SK-N-SH (cell line): ENCODE results near the gene SELPLG. TPM values are rescaled to one million over a fixed set of nuclear protein-coding genes. Genes with fewer than 3 reads are reported as not detected.

Experiments
- CTCF ChIA-PET: fragments of 300-600, 350-600 bp; formaldehyde crosslinking; extraction: SDS; loops from one replicate; lab custom pipeline; 2021; lab: Yijun Ruan, JAX
- POLR2A ChIA-PET: fragments of 350-600 bp; sonication (Branson Sonifier 250); formaldehyde crosslinking; extraction: SDS; loops from one replicate; lab custom pipeline; 2020; ENCODE audit warnings: antibody characterized with exemption, inconsistent platforms; lab: Yijun Ruan, JAX
- DNase-seq: peaks from one replicate; pipeline ENCODE4 v3.0.0; 2012
- H2AFZ ChIP-seq: fragments of 200-600 bp; sonication (generic); 2 replicates; pipeline ENCODE4 v1.8.1; 2016; ENCODE audit warnings: antibody characterized with exemption, mild to moderate bottlenecking, low read depth
- H3F3A ChIP-seq: fragments of 200-600 bp; sonication (generic); replicated peaks from 2 replicates; pipeline ENCODE3; 2016; ENCODE audit warnings: antibody characterized with exemption, mild to moderate bottlenecking; ENCODE audit not compliant: insufficient read depth
- H3K27ac ChIP-seq, 2 experiments: fragments of 200-500 bp in 1 of 2; fragments of 200-600 bp in 1 of 2; sonication (Bioruptor generic) in 1 of 2; sonication (generic), shearing (Covaris generic) in 1 of 2; 2 replicates each; pipeline versions ENCODE4 v1.5.1 to v1.6.1; 2014 to 2016; ENCODE audit warnings: low read depth in 2 of 2, inconsistent platforms in 1 of 2, low read length in 1 of 2, mild to moderate bottlenecking in 1 of 2, mixed read lengths in 1 of 2
- H3K27me3 ChIP-seq: fragments of 200-600 bp; sonication (generic), shearing (Covaris generic); 2 replicates; pipeline ENCODE4 v1.6.1; 2016; ENCODE audit warnings: mixed run types; ENCODE audit not compliant: insufficient read depth
- H3K36me3 ChIP-seq, 2 experiments: fragments of 200-500 bp in 1 of 2; fragments of 200-600 bp in 1 of 2; sonication (Bioruptor generic) in 1 of 2; sonication (generic) in 1 of 2; replicated peaks in 1 of 2; 2 replicates each; pipeline versions ENCODE3 to v1.5.1; 2014 to 2016; ENCODE audit warnings: low read length in 1 of 2, mild to moderate bottlenecking in 1 of 2; ENCODE audit not compliant: insufficient read depth in 2 of 2, control insufficient read depth in 1 of 2
- H3K4me1 ChIP-seq, 2 experiments: fragments of 200-500 bp in 1 of 2; fragments of 200-600 bp in 1 of 2; sonication (Bioruptor generic) in 1 of 2; sonication (generic), shearing (Covaris generic) in 1 of 2; 2 replicates each; pipeline versions ENCODE4 v1.5.1 to v1.6.1; 2014 to 2016; ENCODE audit warnings: low read depth in 1 of 2, low read length in 1 of 2, mixed run types in 1 of 2; ENCODE audit not compliant: insufficient read depth in 2 of 2, control insufficient read depth in 1 of 2
- H3K4me2 ChIP-seq: fragments of 200-600 bp; sonication (generic), shearing (Covaris generic); 2 replicates; pipeline ENCODE4 v1.6.1; 2017; ENCODE audit warnings: mixed run types
- H3K4me3 ChIP-seq, 2 experiments: fragments of 200-500 bp in 1 of 2; fragments of 200-600 bp in 1 of 2; sonication (Bioruptor generic) in 1 of 2; sonication (generic), shearing (Covaris generic) in 1 of 2; 2 replicates each; pipeline versions ENCODE4 v1.5.1 to v1.8.1; 2014 to 2016; ENCODE audit warnings: low read depth in 2 of 2, inconsistent platforms in 1 of 2, low read length in 1 of 2, mild to moderate bottlenecking in 1 of 2, mixed read lengths in 1 of 2, moderate library complexity in 1 of 2
- H3K79me2 ChIP-seq: fragments of 200-600 bp; sonication (generic); 2 replicates; pipeline ENCODE4 v1.8.1; 2017; ENCODE audit warnings: mild to moderate bottlenecking; ENCODE audit not compliant: insufficient read depth
- H3K9ac ChIP-seq: fragments of 200-600 bp; sonication (generic); 2 replicates; pipeline ENCODE4 v1.6.1; 2017; ENCODE audit warnings: mixed run types
- H3K9me2 ChIP-seq: fragments of 200-600 bp; sonication (generic); 2 replicates; pipeline ENCODE4 v1.6.1; 2017; ENCODE audit warnings: mixed run types
- H3K9me3 ChIP-seq: fragments of 200-600 bp; sonication (generic); 2 replicates; pipeline ENCODE4 v1.6.1; 2017; ENCODE audit warnings: mixed run types, mild to moderate bottlenecking, moderate library complexity
- H4K20me1 ChIP-seq: fragments of 200-600 bp; sonication (generic); 2 replicates; pipeline ENCODE4 v1.6.1; 2017; ENCODE audit warnings: mild to moderate bottlenecking, mixed run types; ENCODE audit not compliant: insufficient read depth
- CTCF ChIP-seq: fragments of 200-600 bp; sonication (generic); IDR thresholded peaks from 2 replicates; pipeline ENCODE4 v1.6.1; 2017; ENCODE audit warnings: antibody characterized with exemption, mild to moderate bottlenecking, moderate library complexity
- ELF1 ChIP-seq: IDR thresholded peaks from 2 replicates; pipeline ENCODE4 v1.4.0; 2012
- MEF2A ChIP-seq: IDR thresholded peaks from 2 replicates; pipeline ENCODE4 v1.4.0; 2012; ENCODE audit warnings: low read depth, borderline replicate concordance
- NRF1 ChIP-seq: IDR thresholded peaks from 2 replicates; pipeline ENCODE4 v1.6.1; 2012; ENCODE audit warnings: low read depth, mild to moderate bottlenecking, low read length
- PBX3 ChIP-seq: IDR thresholded peaks from 2 replicates; pipeline ENCODE4; 2012
- RAD21 ChIP-seq: IDR thresholded peaks from 2 replicates; pipeline ENCODE4 v1.6.1; 2012; ENCODE audit warnings: mild to moderate bottlenecking, low read length
- REST ChIP-seq: IDR thresholded peaks from 2 replicates; pipeline ENCODE4 v1.6.1; 2012; ENCODE audit warnings: mild to moderate bottlenecking, low read depth, low read length, moderate library complexity
- TCF12 ChIP-seq: IDR thresholded peaks from 2 replicates; pipeline ENCODE4 v1.4.0; 2012
- USF1 ChIP-seq: IDR thresholded peaks from 2 replicates; pipeline ENCODE4 v1.4.0; 2012; ENCODE audit warnings: low read depth, borderline replicate concordance
- WGBS: methylation state at CpG from one replicate; pipeline ENCODE4 v1.1.6; 2017; ENCODE audit warnings: low lambda C conversion rate; 5-methylcytosine and 5-hydroxymethylcytosine counted together
- polyA plus RNA-seq, 3 experiments: library from polyadenylated mRNA; depleted of rRNA; stranded (reverse); fragments of >200 nt; gene quantifications; 2 replicates each; pipeline ENCODE4 v1.2.3, GENCODE V29; 2012

The SELPLG gene
- polyA plus RNA-seq, 1 of the 3 experiments (the other 2 are of a cell fraction) = 2.8 TPM

- TF ChIP-seq CTCF = no peak
Measured at GRCh38 chr12:108638141-108638827, 4.6 kb upstream of the SELPLG start (continued).

- TF ChIP-seq PBX3 (no peak), MEF2A (no peak), NRF1 (no peak), TCF12 (no peak), ELF1 (no peak), RAD21 (no peak), USF1 (no peak), REST (no peak)
- TF ChIP-seq, all 33 proteins: peak for 0
- Histone ChIP-seq H3K9ac (no peak overlapping the region), H3K27ac (no peak overlapping the region), H3K4me3 (no peak overlapping the region), H3K9me3 (no peaks in the 10 kb centered on the region), H4K20me1 (no peaks in the 10 kb centered on the region), H3K36me3 (peaks cover 0 to 4% of the 10 kb centered on the region in 2 experiments), H3K79me2 (no peaks in the 10 kb centered on the region), H2AFZ (no peak overlapping the region), H3K4me2 (no peak overlapping the region), H3K27me3 (no peaks in the 10 kb centered on the region), H3K9me2 (no peaks in the 10 kb centered on the region), H3K4me1 (peaks cover 14 to 22% of the 10 kb centered on the region in 2 experiments; a peak in 2 of 4 replicates), H3F3A (peaks cover 55% of the 10 kb centered on the region)
- POLR2A ChIA-PET = no interaction called here
- no peak for DNase-seq
- WGBS = 96% methylated on average over 7 of the region's 7 CpGs
- CTCF ChIA-PET = interaction anchor here (1.0 to 6.3 kb wide), 7 partner anchors 9 to 166 kb away, joined by 3 to 36 read pairs (median 5); no protein-coding TSS in a partner anchor
Measured at GRCh38 chr12:108637222-108637971, 3.7 kb upstream of the SELPLG start.
